GM12892 (cell line): ENCODE data around the gene LHFPL3.

Experiments used
- DNase-seq: peaks from one replicate; pipeline ENCODE4 v3.0.0; 2011; ENCODE audit not compliant: insufficient read length
- FAIRE-seq: peaks from 2 replicates; lab custom pipeline; 2011; peaks lifted over from hg19 to GRCh38; lab: Jason Lieb, UNC
- POLR2A ChIP-seq: IDR thresholded peaks from 2 replicates; pipeline ENCODE4 v1.6.1; 2011; ENCODE audit warnings: low read depth, low read length, control low read depth
- POLR2AphosphoS5 ChIP-seq: IDR thresholded peaks from 2 replicates; pipeline ENCODE4 v1.6.1; 2011; ENCODE audit warnings: low read depth, low read length, control low read depth
- TAF1 ChIP-seq: IDR thresholded peaks from 2 replicates; pipeline ENCODE4 v1.6.1; 2011; ENCODE audit warnings: low read depth, mild to moderate bottlenecking, control low read depth, low read length, borderline replicate concordance

The LHFPL3 gene

GRCh38 chr7:104861729-104862390 is 533.5 kb downstream of the LHFPL3 start:
- TF ChIP-seq POLR2AphosphoS5 (no peak), TAF1 (no peak), POLR2A (no peak)
- FAIRE-seq = no peak
- DNase-seq = no peak

- DNase-seq (no peak), FAIRE-seq (no peak)
- no peak for TF ChIP-seq TAF1
- no peak for TF ChIP-seq POLR2AphosphoS5
- no peak for TF ChIP-seq POLR2A
These were observed 534.3 kb downstream of the LHFPL3 start for GRCh38 chr7:104862719-104863118.

DNA sequence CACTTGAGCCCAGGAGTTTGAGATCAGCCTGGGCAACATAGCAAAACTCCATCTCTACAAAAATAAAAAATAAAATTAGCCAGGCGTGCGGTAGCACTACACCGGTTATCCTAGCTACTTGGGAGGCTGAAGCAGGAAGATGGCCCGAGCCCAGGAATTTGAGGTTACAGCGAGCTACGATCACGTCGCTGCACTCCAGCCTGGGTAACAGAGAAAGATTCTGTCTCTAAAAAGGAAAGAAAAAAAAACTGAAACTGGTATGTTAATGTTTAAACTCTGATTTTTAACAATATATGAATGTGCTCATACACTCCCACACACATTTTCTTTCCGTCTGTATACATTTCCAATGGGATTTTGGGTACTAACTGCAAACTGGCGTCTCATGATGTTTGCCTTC is 545.0 kb downstream of the LHFPL3 start:
- FAIRE-seq = no peak
- TF ChIP-seq POLR2A (no peak), TAF1 (no peak), POLR2AphosphoS5 (no peak)
- DNase-seq = no peak

- DNase-seq (no peak), FAIRE-seq (peak; percentile 63)
- TF ChIP-seq POLR2A (no peak), POLR2AphosphoS5 (no peak), TAF1 (no peak)
These were observed 550.2 kb downstream of the LHFPL3 start for GRCh38 chr7:104878577-104878976.

DNA sequence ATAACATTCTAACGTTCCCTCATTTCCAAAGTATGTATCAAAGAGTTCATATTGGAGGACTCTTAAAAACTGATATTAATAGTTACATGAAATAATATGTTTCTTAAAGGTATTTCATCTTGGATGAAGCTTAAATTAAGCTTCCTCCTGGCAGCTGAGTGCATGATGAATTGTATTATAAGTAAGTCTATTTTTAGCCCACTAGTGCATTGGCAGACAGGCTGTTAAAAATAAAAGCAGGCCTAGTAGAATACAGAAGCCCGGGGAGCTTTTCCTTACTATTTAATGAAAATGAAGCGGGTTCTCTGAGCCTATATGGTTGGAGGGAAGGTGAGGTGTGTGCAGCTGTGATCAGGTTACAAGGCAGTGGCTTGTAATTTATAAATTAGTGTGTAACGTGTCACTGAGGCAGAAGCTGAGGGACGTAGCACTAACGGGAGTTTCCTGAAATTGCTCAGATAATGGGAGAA is 554.9 kb downstream of the LHFPL3 start:
- no peak for DNase-seq
- TF ChIP-seq POLR2AphosphoS5 (no peak), TAF1 (no peak), POLR2A (no peak)
- no peak for FAIRE-seq

DNA sequence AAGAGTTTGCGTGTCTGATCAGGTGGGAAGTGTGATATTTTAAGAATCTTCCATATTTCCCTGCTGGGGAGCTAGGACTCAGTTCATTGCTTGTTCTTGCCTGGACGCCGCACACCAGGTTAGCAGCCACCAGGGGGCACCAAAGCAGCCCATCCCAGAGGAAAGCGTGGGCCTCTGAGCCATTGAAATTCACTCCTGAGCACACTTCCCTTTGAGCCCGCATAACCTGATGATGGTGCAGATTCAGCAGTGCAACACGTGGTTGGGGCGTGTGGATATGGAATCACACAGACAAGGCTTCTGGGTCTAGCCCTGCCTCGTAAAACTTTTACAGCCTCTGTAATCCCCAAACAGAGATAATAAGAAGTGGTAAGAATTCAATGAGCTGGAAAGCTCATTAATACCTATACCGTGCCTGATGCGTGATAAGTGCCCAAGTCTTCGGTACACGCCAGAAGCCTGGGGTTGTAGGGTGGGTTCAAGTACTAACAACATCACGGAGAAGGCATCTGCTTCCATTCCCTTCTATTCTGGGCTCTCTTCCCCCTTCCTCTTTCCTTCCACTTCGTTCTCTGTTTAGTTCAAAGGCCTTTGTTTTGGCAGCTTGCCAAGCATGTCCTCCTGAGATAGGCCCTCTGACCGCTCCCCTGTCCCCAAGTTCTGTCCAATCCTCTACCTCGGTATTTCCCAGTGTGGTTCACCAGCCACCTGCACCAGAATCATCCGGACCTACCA is 555.5 kb downstream of the LHFPL3 start:
- TF ChIP-seq POLR2AphosphoS5 = no peak
- no peak for TF ChIP-seq TAF1
- no peak for TF ChIP-seq POLR2A
- DNase-seq = peak; percentile 38
- peak; percentile 88 for FAIRE-seq

- DNase-seq = no peak
- no peak for FAIRE-seq
- TF ChIP-seq POLR2AphosphoS5 (no peak), TAF1 (no peak), POLR2A (no peak)
These were observed 558.2 kb downstream of the LHFPL3 start for GRCh38 chr7:104886651-104887050.

DNA sequence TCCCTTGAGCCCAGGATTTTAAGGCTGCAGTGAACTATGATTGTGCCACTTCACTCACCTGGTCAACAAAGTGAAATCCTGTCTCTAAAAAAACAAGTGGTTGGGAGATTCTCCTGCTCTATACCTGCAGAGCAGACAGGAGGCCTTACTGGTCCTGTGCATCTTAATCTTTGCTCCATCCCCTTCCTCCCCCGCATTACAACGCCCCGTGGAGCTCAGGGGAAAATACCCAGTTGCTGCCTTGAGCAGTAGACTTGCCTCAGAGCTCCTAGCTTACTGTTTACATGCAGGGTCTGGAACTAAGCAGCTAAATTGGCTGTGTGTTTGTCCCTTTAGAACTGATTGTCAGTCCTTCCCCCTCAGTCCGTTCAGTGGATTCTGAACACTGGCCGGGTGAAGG is 561.8 kb downstream of the LHFPL3 start:
- DNase-seq (no peak), FAIRE-seq (no peak)
- TF ChIP-seq POLR2A (no peak), TAF1 (no peak), POLR2AphosphoS5 (no peak)

DNA sequence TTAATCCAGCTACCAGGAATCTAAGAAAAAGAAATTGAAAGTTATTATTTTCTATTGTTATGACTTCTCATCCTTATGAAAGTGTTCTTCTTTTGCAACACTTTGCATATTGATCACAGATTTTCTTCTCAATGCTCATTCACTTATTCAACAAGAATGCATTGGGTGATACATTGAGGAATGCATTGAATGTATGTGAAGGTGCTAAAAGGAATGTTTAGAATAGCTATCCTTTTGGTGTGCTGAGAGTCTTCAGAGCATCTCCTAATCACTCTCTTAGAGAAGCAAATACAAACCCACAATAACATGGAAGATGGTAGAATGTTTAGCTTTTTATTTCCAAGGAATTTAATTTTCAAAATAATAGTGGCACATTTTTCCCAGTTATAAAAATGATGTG is 563.5 kb downstream of the LHFPL3 start:
- DNase-seq (no peak), FAIRE-seq (no peak)
- TF ChIP-seq TAF1 (no peak), POLR2A (no peak), POLR2AphosphoS5 (no peak)

GRCh38 chr7:104894314-104894713 is 565.9 kb downstream of the LHFPL3 start:
- FAIRE-seq = no peak
- TF ChIP-seq POLR2AphosphoS5 = no peak
- TF ChIP-seq TAF1 = no peak
- TF ChIP-seq POLR2A = no peak
- DNase-seq = no peak

DNA sequence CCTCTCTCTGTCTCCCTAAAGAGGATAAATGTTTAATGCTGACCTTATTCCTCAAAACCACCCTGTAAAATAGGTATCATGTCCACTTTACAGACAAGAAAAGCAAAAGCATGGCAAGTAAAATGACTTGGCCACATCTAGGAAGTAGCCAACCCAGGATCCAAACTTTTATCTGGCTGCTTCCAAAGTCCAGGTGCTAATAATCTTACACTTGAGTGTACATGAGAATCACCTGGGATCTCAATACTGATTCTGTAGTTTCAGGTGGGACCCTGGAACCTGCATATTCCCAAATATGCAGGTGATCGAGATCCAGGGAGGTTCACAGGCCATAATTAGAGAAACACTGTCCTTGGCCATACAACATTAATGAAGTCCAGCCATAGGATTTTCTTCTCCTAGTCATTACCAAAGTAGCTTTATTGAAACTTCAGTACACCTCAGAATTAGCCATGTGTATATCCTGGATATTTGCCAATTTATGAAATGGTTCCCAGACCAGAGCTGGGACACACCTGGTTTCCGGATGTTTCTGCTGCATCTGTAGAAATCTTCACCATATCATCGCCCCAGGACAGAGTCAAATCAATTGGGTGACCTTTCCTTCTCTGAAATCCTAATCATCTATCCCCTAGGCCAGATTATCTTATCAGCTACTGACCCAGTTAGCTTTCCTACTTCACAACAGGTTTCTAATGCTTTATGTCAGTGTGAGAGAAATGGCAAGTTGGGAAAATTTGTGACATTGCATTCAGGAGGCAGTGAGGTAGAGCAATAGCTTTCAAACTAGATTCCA is 566.5 kb downstream of the LHFPL3 start:
- DNase-seq (no peak), FAIRE-seq (peak; percentile 69)
- TF ChIP-seq POLR2A (no peak), POLR2AphosphoS5 (no peak), TAF1 (no peak)
